ENCODE measurements around the gene WNT4.

Gene WNT4

DNA sequence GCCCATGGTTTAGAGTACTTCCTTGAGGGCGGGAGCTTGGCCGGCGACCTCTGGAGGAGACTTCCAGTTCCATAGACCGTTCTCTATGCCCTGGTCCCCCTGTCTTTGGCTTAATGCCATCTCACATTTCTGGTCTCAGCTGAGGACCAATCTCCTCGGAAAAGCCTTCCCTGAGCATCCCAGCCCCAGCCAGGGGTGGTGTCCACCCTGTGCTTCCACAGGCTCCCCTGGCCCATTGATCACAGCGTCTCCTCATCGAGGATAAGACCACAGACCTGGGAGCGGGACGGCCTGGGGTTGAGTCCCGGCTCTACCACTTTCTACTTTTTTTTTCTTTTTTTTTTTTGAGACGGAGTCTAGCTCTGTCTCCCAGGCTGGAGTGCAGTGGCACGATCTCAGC lies 14.5 kb downstream of the WNT4 start:
- Histone ChIP-seq H3K9ac (ENCODE audit: low read length) (no peak overlapping the region), H3F3A (ENCODE audit: insufficient read depth, low read length) (no peaks in the 10 kb centered on the region), H3K9me3 (ENCODE audit: low read length) (no peaks in the 10 kb centered on the region), H3K9me2 (ENCODE audit: low read depth, low read length) (no peaks in the 10 kb centered on the region), H3K4me2 (ENCODE audit: low read length) (no peak overlapping the region), H3K36me3 (ENCODE audit: insufficient read depth, low read length) (no peaks in the 10 kb centered on the region), H3K4me3 (ENCODE audit: low read depth, low read length, poor library complexity, severe bottlenecking) (no peak overlapping the region), H3K27me3 (ENCODE audit: insufficient read depth, low read length) (peaks cover 14% of the 10 kb centered on the region; the same call in 1 of the 2 replicates), H3K27ac (ENCODE audit: low read depth, low read length, poor library complexity, severe bottlenecking) (no peak overlapping the region), H2AFZ (ENCODE audit: low read length) (no peak overlapping the region), H3K4me1 (ENCODE audit: insufficient read depth, low read length, severe bottlenecking) (no peaks in the 10 kb centered on the region), H4K20me1 (ENCODE audit: insufficient read depth, low read length) (no peaks in the 10 kb centered on the region), H3K79me2 (ENCODE audit: insufficient read depth, low read length) (no peaks in the 10 kb centered on the region)
- TF ChIP-seq, protein P1, sequence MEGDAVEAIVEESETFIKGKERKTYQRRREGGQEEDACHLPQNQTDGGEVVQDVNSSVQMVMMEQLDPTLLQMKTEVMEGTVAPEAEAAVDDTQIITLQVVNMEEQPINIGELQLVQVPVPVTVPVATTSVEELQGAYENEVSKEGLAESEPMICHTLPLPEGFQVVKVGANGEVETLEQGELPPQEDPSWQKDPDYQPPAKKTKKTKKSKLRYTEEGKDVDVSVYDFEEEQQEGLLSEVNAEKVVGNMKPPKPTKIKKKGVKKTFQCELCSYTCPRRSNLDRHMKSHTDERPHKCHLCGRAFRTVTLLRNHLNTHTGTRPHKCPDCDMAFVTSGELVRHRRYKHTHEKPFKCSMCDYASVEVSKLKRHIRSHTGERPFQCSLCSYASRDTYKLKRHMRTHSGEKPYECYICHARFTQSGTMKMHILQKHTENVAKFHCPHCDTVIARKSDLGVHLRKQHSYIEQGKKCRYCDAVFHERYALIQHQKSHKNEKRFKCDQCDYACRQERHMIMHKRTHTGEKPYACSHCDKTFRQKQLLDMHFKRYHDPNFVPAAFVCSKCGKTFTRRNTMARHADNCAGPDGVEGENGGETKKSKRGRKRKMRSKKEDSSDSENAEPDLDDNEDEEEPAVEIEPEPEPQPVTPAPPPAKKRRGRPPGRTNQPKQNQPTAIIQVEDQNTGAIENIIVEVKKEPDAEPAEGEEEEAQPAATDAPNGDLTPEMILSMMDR (IDR thresholded peaks at IDR 0.05; ENCODE audit: low read length): no peak
- TF ChIP-seq EZH2 (IDR thresholded peaks at IDR 0.05; ENCODE audit: borderline replicate concordance, low read length): no peak

DNA sequence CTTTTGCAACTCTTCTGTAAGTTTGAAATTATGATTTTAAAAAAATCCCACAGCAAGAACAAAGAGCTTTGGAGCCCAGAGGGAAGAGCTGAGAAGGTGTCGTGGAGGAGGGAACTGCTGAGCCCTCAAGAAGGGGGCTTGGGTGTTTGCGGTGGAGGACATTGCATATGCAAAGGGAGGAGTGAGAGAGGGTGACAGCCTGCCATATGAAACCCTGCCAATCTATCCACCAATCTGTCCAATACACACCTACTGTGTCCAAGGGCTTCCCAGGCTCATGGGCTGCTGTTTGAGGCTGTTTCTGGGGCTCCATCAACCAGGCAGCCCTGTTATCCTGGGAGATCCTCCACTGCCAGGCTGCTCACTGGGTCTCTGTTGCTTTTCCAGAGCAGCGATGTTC lies 15.2 kb downstream of the WNT4 start:
- H3K4me2 ChIP-seq (ENCODE audit: low read length): no peak overlapping the region
- no peaks in the 10 kb centered on the region for H3K79me2 ChIP-seq (ENCODE audit: insufficient read depth, low read length)

DNA sequence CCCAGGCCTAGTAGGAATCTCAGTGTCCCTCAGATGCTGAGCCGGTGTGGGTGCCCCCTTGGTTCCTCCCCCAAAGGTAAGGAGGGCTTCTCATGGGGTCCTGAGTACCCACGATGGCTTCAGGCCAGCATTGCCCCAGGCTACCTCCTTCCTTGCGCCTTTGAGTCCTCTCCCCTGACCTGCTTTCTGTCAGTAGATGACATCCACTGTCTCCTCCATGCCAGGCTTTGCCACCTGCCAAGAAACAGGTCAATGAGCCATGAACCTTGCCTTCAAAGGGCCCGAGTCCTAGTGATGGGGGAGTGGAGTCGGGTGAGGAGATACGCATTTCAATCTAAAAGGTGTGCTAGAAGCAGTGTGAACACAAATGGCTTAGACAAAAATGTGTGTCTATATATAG lies 15.6 kb downstream of the WNT4 start:
- H3K9ac ChIP-seq (ENCODE audit: low read length): no peak overlapping the region
- H3K36me3 ChIP-seq (ENCODE audit: insufficient read depth, low read length): no peaks in the 10 kb centered on the region
- no peak overlapping the region for H3K4me3 ChIP-seq (ENCODE audit: low read depth, low read length, poor library complexity, severe bottlenecking)
- H3K4me1 ChIP-seq (ENCODE audit: insufficient read depth, low read length, severe bottlenecking): no peaks in the 10 kb centered on the region
- H3K4me2 ChIP-seq (ENCODE audit: low read length): no peak overlapping the region
- H3K79me2 ChIP-seq (ENCODE audit: insufficient read depth, low read length): no peaks in the 10 kb centered on the region
- H2AFZ ChIP-seq (ENCODE audit: low read length): no peak overlapping the region
- TF ChIP-seq, protein P1 (IDR thresholded peaks at IDR 0.05; ENCODE audit: low read length): no peak
- no peak for TF ChIP-seq EZH2 (IDR thresholded peaks at IDR 0.05; ENCODE audit: borderline replicate concordance, low read length)
- no peaks in the 10 kb centered on the region for H3K9me3 ChIP-seq (ENCODE audit: low read length)
- H4K20me1 ChIP-seq (ENCODE audit: insufficient read depth, low read length): no peaks in the 10 kb centered on the region
- 0 out of 2 replicates have a peak, but pooled peaks cover 14% of the 10 kb centered on the region for H3K27me3 ChIP-seq (ENCODE audit: insufficient read depth, low read length)
- no peak overlapping the region for H3K27ac ChIP-seq (ENCODE audit: low read depth, low read length, poor library complexity, severe bottlenecking)
- H3K9me2 ChIP-seq (ENCODE audit: low read depth, low read length): no peaks in the 10 kb centered on the region
- H3F3A ChIP-seq (ENCODE audit: insufficient read depth, low read length): no peaks in the 10 kb centered on the region

More for the DNA sequence above, 15.2 kb downstream of the WNT4 start:
- no peak overlapping the region for H3K4me3 ChIP-seq (ENCODE audit: low read depth, low read length, poor library complexity, severe bottlenecking)
- H3K27me3 ChIP-seq (ENCODE audit: insufficient read depth, low read length): 0 out of 2 replicates have a peak, but pooled peaks cover 14% of the 10 kb centered on the region
- TF ChIP-seq EZH2 (IDR thresholded peaks at IDR 0.05; ENCODE audit: borderline replicate concordance, low read length): no peak
- TF ChIP-seq, protein P1 (IDR thresholded peaks at IDR 0.05; ENCODE audit: low read length): no peak
- no peaks in the 10 kb centered on the region for H4K20me1 ChIP-seq (ENCODE audit: insufficient read depth, low read length)
- no peaks in the 10 kb centered on the region for H3K36me3 ChIP-seq (ENCODE audit: insufficient read depth, low read length)
- H3K9ac ChIP-seq (ENCODE audit: low read length): no peak overlapping the region
- no peaks in the 10 kb centered on the region for H3F3A ChIP-seq (ENCODE audit: insufficient read depth, low read length)
- H3K27ac ChIP-seq (ENCODE audit: low read depth, low read length, poor library complexity, severe bottlenecking): no peak overlapping the region
- no peaks in the 10 kb centered on the region for H3K9me2 ChIP-seq (ENCODE audit: low read depth, low read length)
- H2AFZ ChIP-seq (ENCODE audit: low read length): no peak overlapping the region
- no peaks in the 10 kb centered on the region for H3K9me3 ChIP-seq (ENCODE audit: low read length)
- no peaks in the 10 kb centered on the region for H3K4me1 ChIP-seq (ENCODE audit: insufficient read depth, low read length, severe bottlenecking)

Data from OCI-LY1 (cell line).